H4 (cell line): ENCODE measurements around the gene BMP7. TPM values are rescaled to one million over a fixed set of nuclear protein-coding genes. Genes with fewer than 3 reads are reported as not detected.
A peak's percentile ranks its signal among the peaks of the same experiment; 100 is the strongest.

Source experiments
- DNase-seq: peaks from one replicate; pipeline ENCODE4 v3.0.0-alpha.2; 2015; ENCODE audit warnings: low spot score
- total RNA-seq: library from RNA; depleted of rRNA; stranded (reverse); fragments of >200 nt; shearing (Covaris generic); gene quantifications from 2 replicates; pipeline ENCODE4 v1.2.3, GENCODE V29; 2014

Gene BMP7
- total RNA-seq, 1 experiment from 2014 or later = 11.3 TPM

GRCh38 chr20:57212534-57213276, 53.7 kb downstream of the BMP7 start:
- DNase-seq = peak; percentile 93

- no peak for DNase-seq
These were observed 54.4 kb downstream of the BMP7 start for GRCh38 chr20:57211908-57212533.

GRCh38 chr20:57211406-57211805, 55.0 kb downstream of the BMP7 start:
- DNase-seq = no peak

- DNase-seq = no peak
These were observed 55.5 kb downstream of the BMP7 start for GRCh38 chr20:57210911-57211280.

GRCh38 chr20:57210054-57210910, 56.2 kb downstream of the BMP7 start:
- DNase-seq = no peak

- no peak for DNase-seq
These were observed 57.0 kb downstream of the BMP7 start for GRCh38 chr20:57209413-57209812.

- no peak for DNase-seq
These were observed 58.2 kb downstream of the BMP7 start for GRCh38 chr20:57208198-57208597.

GRCh38 chr20:57207251-57207650, 59.2 kb downstream of the BMP7 start:
- no peak for DNase-seq

- DNase-seq = peak; percentile 27
These were observed 60.7 kb downstream of the BMP7 start for GRCh38 chr20:57205606-57206219.

- no peak for DNase-seq
These were observed 62.5 kb downstream of the BMP7 start for GRCh38 chr20:57203986-57204385.

- DNase-seq = no peak
These were observed 63.2 kb downstream of the BMP7 start for GRCh38 chr20:57203204-57203603.

- DNase-seq = no peak
These were observed 64.1 kb downstream of the BMP7 start for GRCh38 chr20:57202309-57202708.

GRCh38 chr20:57200882-57201695, 65.4 kb downstream of the BMP7 start:
- no peak for DNase-seq

- DNase-seq = no peak
These were observed 66.6 kb downstream of the BMP7 start for GRCh38 chr20:57199656-57200405.

- no peak for DNase-seq
These were observed 68.0 kb downstream of the BMP7 start for GRCh38 chr20:57198132-57199072.

GRCh38 chr20:57197352-57198131, 68.9 kb downstream of the BMP7 start:
- no peak for DNase-seq

GRCh38 chr20:57195469-57196100, 70.9 kb downstream of the BMP7 start:
- peak; percentile 77 for DNase-seq

- no peak for DNase-seq
These were observed 71.4 kb downstream of the BMP7 start for GRCh38 chr20:57195023-57195422.
